Testis (tissue), 3 donors: ENCODE data around the gene KCNJ15. TPM values are rescaled to one million over a fixed set of nuclear protein-coding genes. Genes with fewer than 3 reads are reported as not detected.
"Not testable (repeated sequence)": the region's sequence is repeated elsewhere in the genome, so short reads cannot be mapped to it uniquely, and the experiment has no call there.

Experiments
- DNase-seq: peaks from one replicate; pipeline ENCODE4 v3.0.0-alpha.2; 2019
- H3K27ac ChIP-seq, 2 donors: fragments of 200-600 bp; sonication (generic); one replicate each; pipeline ENCODE4 v1.5.1; 2019
- H3K27me3 ChIP-seq: fragments of 200-600 bp; sonication (generic); one replicate; pipeline ENCODE4 v1.5.1; 2019
- H3K36me3 ChIP-seq: fragments of 200-600 bp; sonication (generic); one replicate; pipeline ENCODE4 v1.5.1; 2017; ENCODE audit warnings: low read depth; ENCODE audit errors: missing control alignments
- H3K4me1 ChIP-seq: fragments of 200-600 bp; sonication (generic); one replicate; pipeline ENCODE4 v1.5.1; 2019
- H3K4me3 ChIP-seq, 2 donors: fragments of 200-600 bp; sonication (generic); one replicate each; pipeline ENCODE4 v1.5.1; 2017 to 2019
- H3K9me3 ChIP-seq: fragments of 200-600 bp; sonication (generic); one replicate; pipeline ENCODE4 v1.5.1; 2017
- CTCF ChIP-seq, 3 experiments: fragments of 450-650 bp in 2 of 3; fragments of 200-600 bp in 1 of 3; sonication (generic) in 1 of 3; IDR thresholded peaks; one replicate each; pipeline ENCODE4 v1.5.1; 2016 to 2019; ENCODE audit warnings: antibody characterized with exemption in 3 of 3, mild to moderate bottlenecking in 2 of 3, moderate library complexity in 1 of 3
- POLR2A ChIP-seq: fragments of 450-650 bp; IDR thresholded peaks from one replicate; pipeline ENCODE4 v1.6.1; 2017; ENCODE audit warnings: antibody characterized with exemption, mild to moderate bottlenecking, moderate library complexity
- WGBS, 2 donors: methylation state at CpG; one replicate each; pipeline ENCODE4 v1.1.5; 2018; 5-methylcytosine and 5-hydroxymethylcytosine counted together
- intact Hi-C: fragments of 100-400 bp; cut with DNase I; formaldehyde crosslinking; loops from one replicate; pipeline ENCODE4 v1.15.1; 2023; ENCODE audit warnings: low total_unique reads
- polyA plus RNA-seq: library from polyadenylated mRNA; stranded (reverse); fragments of 350-450 nt; fragmentation: Illumina TruSeq; extraction: RNeasy Lipid Tissue Mini Kit (QIAGEN cat#74804); gene quantifications from one replicate; pipeline ENCODE4 v1.2.3, GENCODE V29; 2014; ENCODE audit warnings: low read depth, low replicate concordance; ENCODE audit not compliant: insufficient read depth
- total RNA-seq, 2 donors: library from RNA; depleted of rRNA; stranded (reverse); fragments of >200 nt; gene quantifications; one replicate each; pipeline ENCODE4 v1.2.3, GENCODE V29; 2016

KCNJ15 gene
- total and polyA plus RNA-seq, 3 donors from 2014 or later: 4.9 to 13.0 (median 6.4) TPM

- no peaks in the 10 kb centered on the region for H3K9me3 ChIP-seq
- intact Hi-C loops: no loop called here
- H3K4me1 ChIP-seq: no peaks in the 10 kb centered on the region
- no peak overlapping the region for H3K27ac ChIP-seq
- TF ChIP-seq POLR2A: no peak
- no peak for TF ChIP-seq CTCF (IDR thresholded peaks at IDR 0.05)
- H3K27me3 ChIP-seq: no peaks in the 10 kb centered on the region
- no peak overlapping the region for H3K4me3 ChIP-seq
- no peaks in the 10 kb centered on the region for H3K36me3 ChIP-seq
- DNase-seq: no peak
Measured at GRCh38 chr21:38227401-38227800, 29.4 kb upstream of the KCNJ15 start.

DNA sequence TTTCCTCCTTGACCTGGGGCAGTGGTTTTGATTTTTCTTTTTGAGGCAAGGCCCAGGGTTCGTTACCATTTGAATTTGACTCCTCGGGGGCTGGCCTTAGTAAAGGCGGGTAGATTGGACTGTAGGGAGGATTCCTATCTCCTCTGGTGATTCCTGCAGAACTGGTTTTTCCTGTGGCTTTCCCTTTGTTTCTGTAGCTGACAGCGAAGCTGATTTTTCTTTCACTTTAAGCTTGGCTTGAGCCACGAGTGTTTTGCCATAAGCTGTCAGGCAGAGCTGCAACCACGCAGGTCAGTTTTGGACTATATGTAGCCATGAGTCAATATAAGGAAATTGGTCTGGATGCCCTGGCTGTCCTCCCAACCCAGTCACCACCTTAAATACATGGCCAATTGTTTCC lies 28.7 kb upstream of the KCNJ15 start:
- H3K27me3 ChIP-seq: no peaks in the 10 kb centered on the region
- TF ChIP-seq POLR2A: no peak
- TF ChIP-seq CTCF (IDR thresholded peaks at IDR 0.05): no peak
- intact Hi-C loops: no loop called here
- 62 to 68% methylated on average over 6 of the region's 6 CpGs for WGBS, 2 donors
- H3K4me1 ChIP-seq: no peaks in the 10 kb centered on the region
- H3K36me3 ChIP-seq: no peaks in the 10 kb centered on the region
- no peak overlapping the region for H3K4me3 ChIP-seq
- H3K27ac ChIP-seq: no peak overlapping the region
- H3K9me3 ChIP-seq: no peaks in the 10 kb centered on the region
- DNase-seq: no peak

- Histone ChIP-seq H3K4me3 (no peak overlapping the region), H3K27me3 (no peaks in the 10 kb centered on the region), H3K4me1 (no peaks in the 10 kb centered on the region), H3K36me3 (no peaks in the 10 kb centered on the region), H3K27ac (no peak overlapping the region), H3K9me3 (no peaks in the 10 kb centered on the region)
- DNase-seq: no peak
- TF ChIP-seq CTCF (IDR thresholded peaks at IDR 0.05) (no peak), POLR2A (no peak)
- 87 to 93% methylated on average over 3 of the region's 3 CpGs for WGBS, 2 donors
- intact Hi-C loops: no loop called here
Measured at GRCh38 chr21:38228537-38228936, 28.3 kb upstream of the KCNJ15 start.

DNA sequence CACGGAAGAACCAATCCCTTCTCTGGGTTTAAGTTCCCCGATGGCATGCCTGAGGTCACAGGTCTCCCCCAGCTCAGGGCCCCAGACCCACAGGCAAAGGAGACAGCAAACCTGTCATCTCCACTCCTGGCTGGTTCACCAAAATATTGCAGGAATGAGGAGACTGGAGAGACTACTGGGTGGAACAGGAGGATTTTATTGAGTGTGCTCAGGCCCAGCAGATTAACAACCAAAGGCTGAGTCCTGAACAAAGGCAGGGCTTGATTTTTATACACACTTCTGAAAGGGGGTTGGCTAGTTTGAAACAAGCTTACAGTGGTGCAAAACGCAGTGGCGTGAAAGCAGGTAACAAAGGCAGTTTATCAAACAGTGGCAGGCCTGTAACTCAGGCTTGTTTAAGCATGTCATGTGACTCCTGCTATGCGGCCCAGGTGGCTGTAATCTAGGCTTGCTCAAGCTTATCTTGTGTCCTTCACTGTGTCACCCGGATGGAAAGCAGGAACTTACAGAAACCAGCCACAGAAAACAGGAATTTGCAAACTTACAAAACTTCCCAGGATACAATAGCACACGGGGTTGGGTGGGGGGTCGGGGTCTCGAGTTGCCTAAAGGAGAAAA lies 27.4 kb upstream of the KCNJ15 start:
- Histone ChIP-seq H3K36me3 (no peaks in the 10 kb centered on the region), H3K27ac (no peak overlapping the region), H3K9me3 (no peaks in the 10 kb centered on the region), H3K4me1 (no peaks in the 10 kb centered on the region), H3K4me3 (no peak overlapping the region), H3K27me3 (no peaks in the 10 kb centered on the region)
- TF ChIP-seq POLR2A: no peak
- no peak for TF ChIP-seq CTCF (IDR thresholded peaks at IDR 0.05)
- intact Hi-C loops: no loop called here
- WGBS, 2 donors: 82% methylated on average over 9 of the region's 9 CpGs
- DNase-seq: no peak

- TF ChIP-seq CTCF (IDR thresholded peaks at IDR 0.05) (no peak), POLR2A (no peak)
- WGBS, 2 donors: 69 to 76% methylated on average over 6 of the region's 6 CpGs
- H3K27ac ChIP-seq: no peak overlapping the region
- no peak for DNase-seq
- intact Hi-C loops: no loop called here
- no peaks in the 10 kb centered on the region for H3K9me3 ChIP-seq
- no peaks in the 10 kb centered on the region for H3K4me1 ChIP-seq
- no peak overlapping the region for H3K4me3 ChIP-seq
- no peaks in the 10 kb centered on the region for H3K27me3 ChIP-seq
- H3K36me3 ChIP-seq: no peaks in the 10 kb centered on the region
Measured at GRCh38 chr21:38234395-38235142, 22.2 kb upstream of the KCNJ15 start.

DNA sequence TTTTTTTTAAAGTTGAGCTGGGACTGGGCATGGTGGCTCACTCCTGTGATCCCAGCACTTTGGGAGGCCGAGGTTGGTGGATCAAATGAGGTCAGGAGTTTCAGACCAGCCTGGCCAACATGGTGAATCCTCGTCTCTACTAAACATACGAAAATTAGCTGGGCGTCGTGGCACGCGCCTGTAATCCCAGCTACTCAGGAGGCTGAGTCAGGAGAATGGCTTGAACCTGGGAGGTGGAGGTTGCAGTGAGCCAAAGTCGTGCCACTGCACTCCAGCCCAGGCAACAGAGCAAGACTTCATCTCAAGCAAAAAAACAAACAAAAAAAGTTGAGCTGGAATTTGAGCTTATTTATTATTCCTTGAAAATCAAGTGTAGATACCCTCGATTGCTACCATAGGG lies 21.5 kb upstream of the KCNJ15 start:
- H3K27ac ChIP-seq, H3K27me3 ChIP-seq, H3K4me3 ChIP-seq, DNase-seq, H3K9me3 ChIP-seq, intact Hi-C loops, H3K36me3 ChIP-seq, H3K4me1 ChIP-seq: not testable (repeated sequence)
- 90 to 93% methylated on average over 9 of the region's 9 CpGs for WGBS, 2 donors
